Bone marrow (tissue), 2 donors: ENCODE results near the gene TMEM150C.

ENCODE experiments used
- DNase-seq, 2 donors: peaks; one replicate each; lab custom pipeline; 2025; lab: John Stamatoyannopoulos, UW

TMEM150C gene

GRCh38 chr4:82561786-82562563, at the start of gene TMEM150C:
TSS of gene TMEM150C (minus strand) at chr4:82561988. CDS start at chr4:82504657, 57,331 bp downstream.
- DNase-seq = peak in 1 of 2 donors; percentile 2

GRCh38 chr4:82611527-82611926, 49.7 kb upstream of the TMEM150C start:
- DNase-seq = no peak

- no peak for DNase-seq
Measured at GRCh38 chr4:82610041-82610440, 48.3 kb upstream of the TMEM150C start.

- no peak for DNase-seq
Measured at GRCh38 chr4:82606622-82607021, 44.8 kb upstream of the TMEM150C start.

DNA sequence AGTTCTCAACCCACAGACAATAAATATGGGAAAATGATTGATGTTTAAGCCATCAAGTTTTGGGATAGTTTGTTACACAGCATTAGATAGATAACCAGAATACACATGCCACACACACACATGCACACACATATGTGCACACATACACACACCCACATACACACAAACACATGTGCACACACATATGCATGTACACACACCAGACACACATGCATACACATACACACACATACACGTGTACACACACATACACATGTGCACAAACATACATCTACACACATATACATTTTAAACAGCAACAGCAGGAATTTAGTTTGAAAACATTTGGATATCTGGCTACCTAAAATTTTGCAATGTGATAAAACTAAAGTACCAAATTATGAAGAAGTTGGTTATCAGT, 42.7 kb upstream of the TMEM150C start:
- no peak for DNase-seq

- no peak for DNase-seq
Measured at GRCh38 chr4:82601242-82602015, 39.6 kb upstream of the TMEM150C start.

GRCh38 chr4:82599336-82599735, 37.5 kb upstream of the TMEM150C start:
- no peak for DNase-seq

DNA sequence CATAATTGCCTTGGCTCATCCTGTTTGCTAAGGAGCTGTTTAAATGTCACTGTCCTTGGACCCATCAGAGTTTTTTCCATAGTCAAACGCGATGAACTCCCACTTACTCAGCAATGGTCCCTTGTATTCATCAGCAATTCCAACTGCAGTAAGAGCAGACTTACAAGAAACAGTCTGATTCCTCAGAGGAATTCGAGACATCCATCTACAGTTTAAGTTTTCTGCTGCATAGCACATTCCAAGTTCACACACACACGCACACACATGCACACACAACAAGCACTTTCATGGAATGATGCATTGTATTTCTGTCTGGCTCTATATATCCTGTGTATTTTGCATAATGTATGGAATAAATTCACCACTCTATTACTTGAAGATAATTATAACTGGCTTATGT, 32.7 kb upstream of the TMEM150C start:
- DNase-seq = no peak

DNA sequence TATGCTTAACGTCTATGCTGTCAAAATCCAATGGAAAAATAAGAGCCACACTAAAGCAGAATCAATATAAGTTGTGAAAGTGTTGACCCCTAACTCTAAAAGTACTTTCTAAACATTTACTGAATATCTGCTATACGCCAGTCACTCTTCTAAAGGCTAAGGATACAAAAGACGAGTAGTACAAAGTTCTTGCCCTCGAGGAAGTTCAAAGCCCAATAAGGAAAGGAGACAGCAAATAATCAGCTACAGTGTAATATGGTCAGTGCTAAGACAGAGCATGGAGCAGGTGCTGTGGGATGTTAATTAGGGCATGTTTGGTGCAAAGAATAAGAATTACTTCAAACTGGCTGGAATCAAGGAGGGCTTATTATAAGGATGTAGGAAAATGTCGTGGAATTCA, 31.6 kb upstream of the TMEM150C start:
- DNase-seq = no peak

DNA sequence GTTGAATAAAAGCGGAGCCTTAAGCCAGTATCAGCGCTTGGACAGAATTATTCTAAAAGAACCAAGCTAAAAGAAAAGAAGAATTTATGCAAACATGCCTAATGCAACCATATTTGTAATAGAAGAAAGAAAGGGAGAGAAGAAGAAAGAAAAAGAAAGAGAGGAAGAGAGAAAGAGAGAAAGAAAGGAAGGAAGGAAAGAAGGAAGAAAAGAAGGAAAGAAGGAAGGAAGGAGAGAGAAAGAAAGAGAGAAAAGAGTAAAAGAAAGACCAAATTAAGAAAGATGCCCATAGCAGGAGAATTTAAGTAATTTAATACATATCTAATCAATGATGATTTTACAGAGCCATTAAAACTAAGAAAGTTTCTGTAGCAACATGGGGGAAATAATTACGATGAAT, 30.9 kb upstream of the TMEM150C start:
- no peak for DNase-seq

DNA sequence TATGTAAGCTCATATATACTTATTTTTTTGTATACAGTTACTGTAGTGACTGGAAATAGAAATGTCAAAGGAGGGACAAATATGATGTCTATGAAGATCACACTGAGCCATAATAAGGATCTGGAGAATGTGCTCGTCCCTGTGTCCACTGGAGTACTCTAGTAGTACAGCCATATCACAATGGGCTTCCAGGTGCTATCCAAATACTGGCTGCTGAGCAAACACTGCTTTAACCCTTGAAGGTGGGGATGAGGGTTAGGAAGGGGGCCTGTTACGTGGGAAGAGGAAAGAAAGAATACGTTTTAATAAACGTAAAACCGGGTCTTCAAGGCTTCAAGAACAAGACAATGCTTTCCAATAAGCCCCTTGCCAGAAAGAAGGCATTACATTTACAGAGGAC, 29.8 kb upstream of the TMEM150C start:
- no peak for DNase-seq

DNA sequence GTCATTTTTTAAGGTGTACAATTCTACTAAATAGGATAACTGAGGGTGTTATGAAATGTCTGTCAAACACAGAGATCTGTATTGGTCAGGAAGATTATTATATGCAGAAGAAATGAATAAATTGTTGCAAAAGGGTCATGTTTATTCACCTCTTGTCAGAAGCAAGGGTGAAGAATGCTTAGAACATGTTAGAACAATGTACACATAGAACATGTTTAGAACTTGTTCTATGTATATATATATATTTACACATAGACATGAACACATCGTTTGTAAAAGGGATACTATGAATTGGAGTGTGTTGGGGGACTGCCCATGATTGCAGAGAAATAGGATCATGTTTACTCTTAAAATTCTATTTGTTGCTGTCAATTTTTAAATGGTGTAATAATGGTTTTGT, 28.0 kb upstream of the TMEM150C start:
- DNase-seq = no peak

GRCh38 chr4:82588771-82589270, 27.0 kb upstream of the TMEM150C start:
- no peak for DNase-seq

GRCh38 chr4:82587826-82588540, 26.2 kb upstream of the TMEM150C start:
- no peak for DNase-seq

GRCh38 chr4:82585690-82586435, 24.1 kb upstream of the TMEM150C start:
- DNase-seq = no peak

DNA sequence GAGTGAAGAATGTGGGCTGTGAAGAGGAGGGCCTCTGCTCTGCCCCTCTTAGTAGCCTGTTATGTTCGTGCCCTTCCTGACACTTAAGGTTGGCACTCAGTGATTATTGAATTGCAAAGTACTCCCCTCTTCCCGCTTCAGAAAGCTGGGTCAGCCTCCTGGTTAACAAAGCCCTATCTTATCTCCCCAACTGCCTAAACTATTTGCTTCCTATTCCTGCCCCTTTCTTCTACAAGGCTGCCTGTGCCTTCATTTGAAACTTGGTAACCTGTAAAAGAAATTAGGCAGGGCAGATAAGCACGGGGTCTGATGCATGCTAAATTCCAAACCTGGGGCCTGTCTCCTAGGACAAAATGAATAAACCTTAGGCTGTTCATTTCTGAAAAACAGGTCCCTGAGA, 23.1 kb upstream of the TMEM150C start:
- no peak for DNase-seq

DNA sequence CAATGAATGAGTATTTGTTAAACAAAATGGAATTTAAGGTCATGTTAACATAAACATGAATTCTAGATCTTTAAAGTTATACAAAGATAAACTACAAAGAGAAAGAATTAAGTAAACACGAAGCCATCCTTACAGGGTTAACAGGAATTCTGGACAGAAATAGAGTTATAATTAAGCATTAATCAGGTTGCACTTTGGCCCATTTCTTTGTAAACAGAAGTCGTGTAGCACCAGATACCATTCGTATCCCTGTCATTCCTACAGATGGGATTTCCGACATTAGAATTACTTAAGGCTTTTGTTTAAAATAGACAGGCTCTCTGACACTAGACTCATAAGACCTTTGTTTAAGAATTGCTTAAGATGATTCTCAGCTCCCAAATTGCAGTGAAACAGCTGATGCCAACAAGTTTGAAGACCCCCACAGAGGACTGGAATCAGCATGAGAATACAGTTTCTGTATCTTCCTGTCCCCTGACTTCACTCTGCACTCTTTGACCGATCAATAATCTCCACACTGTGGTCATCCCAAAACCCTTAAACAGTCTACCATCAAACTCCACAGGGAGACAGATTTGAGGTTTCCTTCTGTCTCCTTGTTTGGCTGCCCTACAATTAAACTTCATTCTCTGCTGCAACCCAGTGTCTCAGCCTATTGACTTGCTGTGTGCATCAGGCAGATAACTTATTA, 22.3 kb upstream of the TMEM150C start:
- no peak for DNase-seq

- DNase-seq = no peak
Measured at GRCh38 chr4:82579932-82580331, 18.1 kb upstream of the TMEM150C start.

- no peak for DNase-seq
Measured at GRCh38 chr4:82578935-82579334, 17.1 kb upstream of the TMEM150C start.

DNA sequence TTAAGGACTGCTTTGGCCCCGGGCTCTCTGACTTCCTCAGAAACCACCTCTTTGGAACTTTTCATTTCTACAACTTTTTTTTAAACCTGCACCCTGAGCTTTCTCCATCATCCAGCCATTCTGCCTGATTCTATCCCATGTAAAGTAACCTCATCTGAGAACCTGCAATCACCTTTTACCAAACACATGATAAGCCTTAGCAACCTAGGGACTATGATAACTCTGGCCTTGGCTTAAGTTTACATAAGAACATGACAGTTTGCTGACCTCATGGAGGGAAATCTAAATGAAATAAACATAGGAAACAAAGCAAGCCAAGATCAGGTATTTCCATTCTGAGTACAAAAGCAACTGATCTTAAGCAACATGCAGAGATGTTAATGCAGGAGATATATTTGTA, 15.7 kb upstream of the TMEM150C start:
- no peak for DNase-seq

DNA sequence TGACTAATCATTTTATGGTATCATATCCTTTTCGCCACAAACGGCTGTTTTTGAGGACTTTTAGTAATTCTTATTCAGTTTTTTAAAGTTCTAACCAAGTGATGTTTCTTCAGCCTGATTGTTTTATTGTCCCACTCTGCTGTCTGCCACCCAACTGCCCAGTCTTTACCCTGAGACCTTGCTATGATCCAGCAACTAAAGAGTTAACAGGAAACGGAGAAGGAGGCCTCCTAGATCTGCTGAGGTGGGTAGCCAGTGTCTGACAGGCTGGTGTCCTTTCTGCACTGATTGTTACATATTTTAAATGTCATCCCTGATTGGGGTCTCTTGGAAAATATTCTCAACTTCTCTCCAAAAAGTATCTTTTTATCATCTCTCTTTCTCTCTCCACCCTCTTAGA, 7.9 kb upstream of the TMEM150C start:
- no peak for DNase-seq
